HepG2 (cell line): ENCODE measurements around the gene INTS3.

Source experiments
- BRCA1 ChIP-seq: sonication (generic); formaldehyde crosslinking; IDR thresholded peaks from 2 replicates; pipeline ENCODE4 v1.4.0; 2020; ENCODE audit warnings: missing genetic modification reagents
- CHD4 ChIP-seq: fragments of 200-600 bp; sonication (generic); IDR thresholded peaks from 2 replicates; pipeline ENCODE4 v1.7.0; 2017; ENCODE audit warnings: mild to moderate bottlenecking, low read length, borderline replicate concordance
- EP300 ChIP-seq, 3 experiments: sonication (generic) in 1 of 3; formaldehyde crosslinking in 1 of 3; IDR thresholded peaks; 2 replicates each; pipeline versions ENCODE4 v1.5.1 to v1.6.1; 2011 to 2020; ENCODE audit warnings: low read depth in 2 of 3, low read length in 2 of 3, borderline replicate concordance in 1 of 3, improper control_type of control experiment in 1 of 3, mild to moderate bottlenecking in 1 of 3, missing genetic modification reagents in 1 of 3, moderate library complexity in 1 of 3
- KLF13 ChIP-seq: sonication (generic); formaldehyde crosslinking; IDR thresholded peaks from 2 replicates; pipeline ENCODE4 v1.4.0; 2020; ENCODE audit warnings: mild to moderate bottlenecking, missing genetic modification reagents
- POLR2AphosphoS5 ChIP-seq: IDR thresholded peaks from 2 replicates; pipeline ENCODE4 v1.6.1; 2012; ENCODE audit warnings: low read depth, low read length
- RELA ChIP-seq: sonication (generic); formaldehyde crosslinking; IDR thresholded peaks from 2 replicates; pipeline ENCODE4 v1.4.0; 2020; ENCODE audit warnings: missing genetic modification reagents

DNA sequence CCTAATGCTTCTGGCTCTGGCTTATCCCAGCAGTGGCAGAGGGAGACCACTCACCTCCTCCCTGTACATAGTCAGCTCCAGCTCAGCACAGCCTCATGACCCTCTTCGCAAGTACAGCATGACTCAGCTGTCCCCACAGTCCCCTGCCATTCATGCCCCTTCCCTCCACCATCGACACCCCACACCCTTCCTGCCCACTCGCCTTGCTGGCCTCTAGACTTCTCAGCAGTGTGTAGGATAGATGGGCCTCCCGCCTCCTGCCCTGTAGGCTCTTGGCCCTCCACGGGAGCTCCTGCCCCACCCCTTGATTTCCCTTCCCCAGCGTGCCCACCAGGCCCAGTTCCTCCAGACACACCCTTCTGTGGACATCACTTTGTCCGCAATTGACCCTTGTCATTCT is 39.6 kb upstream of the INTS3 start:
- no peak for TF ChIP-seq EP300 (IDR thresholded peaks at IDR 0.05; ENCODE audit: low read depth in 2 of 2, low read length in 2 of 2)
- TF ChIP-seq EP300 (CRISPR knock-in tag; IDR thresholded peaks at IDR 0.05; ENCODE audit: borderline replicate concordance) = no peak
- TF ChIP-seq BRCA1 (CRISPR knock-in tag) = no peak
- no peak for TF ChIP-seq KLF13 (CRISPR knock-in tag)
- TF ChIP-seq POLR2AphosphoS5 = no peak
- TF ChIP-seq RELA (CRISPR knock-in tag) = no peak
- TF ChIP-seq CHD4 = no peak
